ENCODE results near the gene MED26.

MED26 gene

GRCh38 chr19:16613841-16614240 lies 14.2 kb downstream of the MED26 start:
- Histone ChIP-seq H3K4me3 (ENCODE audit: low read depth in 1 of 2, low read length in 2 of 2) (no peak overlapping the region), H3K27ac (ENCODE audit: low read length) (no peak overlapping the region), H3K9me3 (ENCODE audit: control insufficient read depth in 1 of 2, low read length in 2 of 2) (no peaks in the 10 kb centered on the region), H3K36me3 (ENCODE audit: control insufficient read depth in 1 of 2, insufficient read depth in 2 of 2, low read length in 2 of 2) (no peaks in the 10 kb centered on the region), H3K27me3 (ENCODE audit: low read depth, low read length) (no peaks in the 10 kb centered on the region), H3K4me1 (ENCODE audit: control insufficient read depth in 1 of 2, insufficient read depth in 2 of 2, low read length in 2 of 2) (peaks cover under 1 to 13% of the 10 kb centered on the region in 2 donors)

- H3K4me3 ChIP-seq (ENCODE audit: low read depth in 1 of 2, low read length in 2 of 2) = no peak overlapping the region
- H3K27ac ChIP-seq (ENCODE audit: low read length) = no peak overlapping the region
These were observed 15.4 kb downstream of the MED26 start for GRCh38 chr19:16612636-16613035.

GRCh38 chr19:16611121-16611520 lies 16.9 kb downstream of the MED26 start:
- Histone ChIP-seq H3K9me3 (ENCODE audit: control insufficient read depth in 1 of 2, low read length in 2 of 2) (no peaks in the 10 kb centered on the region), H3K36me3 (ENCODE audit: control insufficient read depth in 1 of 2, insufficient read depth in 2 of 2, low read length in 2 of 2) (no peaks in the 10 kb centered on the region), H3K27ac (ENCODE audit: low read length) (no peak overlapping the region), H3K27me3 (ENCODE audit: low read depth, low read length) (no peaks in the 10 kb centered on the region), H3K4me1 (ENCODE audit: control insufficient read depth in 1 of 2, insufficient read depth in 2 of 2, low read length in 2 of 2) (peaks cover 12 to 24% of the 10 kb centered on the region in 2 donors), H3K4me3 (ENCODE audit: low read depth in 1 of 2, low read length in 2 of 2) (no peak overlapping the region)

More at GRCh38 chr19:16612636-16613035, 15.4 kb downstream of the MED26 start:
- H3K9me3 ChIP-seq (ENCODE audit: control insufficient read depth in 1 of 2, low read length in 2 of 2) = no peaks in the 10 kb centered on the region
- H3K27me3 ChIP-seq (ENCODE audit: low read depth, low read length) = no peaks in the 10 kb centered on the region
- peaks cover 12 to 16% of the 10 kb centered on the region in 2 donors for H3K4me1 ChIP-seq (ENCODE audit: control insufficient read depth in 1 of 2, insufficient read depth in 2 of 2, low read length in 2 of 2)
- no peaks in the 10 kb centered on the region for H3K36me3 ChIP-seq (ENCODE audit: control insufficient read depth in 1 of 2, insufficient read depth in 2 of 2, low read length in 2 of 2)

- Histone ChIP-seq H3K27me3 (ENCODE audit: low read depth, low read length) (no peaks in the 10 kb centered on the region), H3K27ac (ENCODE audit: low read length) (no peak overlapping the region), H3K36me3 (ENCODE audit: control insufficient read depth in 1 of 2, insufficient read depth in 2 of 2, low read length in 2 of 2) (no peaks in the 10 kb centered on the region), H3K4me1 (ENCODE audit: control insufficient read depth in 1 of 2, insufficient read depth in 2 of 2, low read length in 2 of 2) (peaks cover 18 to 36% of the 10 kb centered on the region in 2 donors), H3K9me3 (ENCODE audit: control insufficient read depth in 1 of 2, low read length in 2 of 2) (no peaks in the 10 kb centered on the region), H3K4me3 (ENCODE audit: low read depth in 1 of 2, low read length in 2 of 2) (no peak overlapping the region)
These were observed 18.3 kb downstream of the MED26 start for GRCh38 chr19:16609511-16610200.

- no peak overlapping the region for H3K4me3 ChIP-seq (ENCODE audit: low read depth in 1 of 2, low read length in 2 of 2)
- H3K9me3 ChIP-seq (ENCODE audit: control insufficient read depth in 1 of 2, low read length in 2 of 2) = no peaks in the 10 kb centered on the region
- peak overlapping the region; percentile 60 for H3K27ac ChIP-seq (ENCODE audit: low read length)
- no peaks in the 10 kb centered on the region for H3K27me3 ChIP-seq (ENCODE audit: low read depth, low read length)
- peaks cover 18 to 34% of the 10 kb centered on the region in 2 donors for H3K4me1 ChIP-seq (ENCODE audit: control insufficient read depth in 1 of 2, insufficient read depth in 2 of 2, low read length in 2 of 2)
- peaks cover 0 to 4% of the 10 kb centered on the region in 2 donors for H3K36me3 ChIP-seq (ENCODE audit: control insufficient read depth in 1 of 2, insufficient read depth in 2 of 2, low read length in 2 of 2)
These were observed 19.7 kb downstream of the MED26 start for GRCh38 chr19:16608290-16608739.

DNA sequence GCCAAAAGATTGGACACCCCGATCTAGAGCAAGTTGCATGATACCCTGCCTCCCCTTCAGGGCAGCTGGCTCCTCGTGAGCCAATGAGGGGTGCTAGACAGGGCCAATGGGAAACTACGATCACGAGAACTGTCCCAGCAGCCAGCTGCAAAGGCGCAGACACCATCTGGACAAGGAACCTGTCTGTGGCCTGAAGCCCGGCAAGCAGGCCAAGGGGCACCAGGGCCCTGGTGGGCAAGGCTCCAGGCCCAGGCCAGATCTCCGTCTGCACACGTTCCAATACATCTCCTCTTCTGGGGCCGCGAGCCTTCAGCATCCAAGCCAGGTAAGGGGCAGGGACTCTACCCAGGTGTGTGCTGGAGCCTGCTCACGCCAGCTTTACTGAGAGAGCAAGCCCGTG lies 20.2 kb downstream of the MED26 start:
- H3K36me3 ChIP-seq (ENCODE audit: control insufficient read depth in 1 of 2, insufficient read depth in 2 of 2, low read length in 2 of 2) = peaks cover 0 to 4% of the 10 kb centered on the region in 2 donors
- H3K9me3 ChIP-seq (ENCODE audit: control insufficient read depth in 1 of 2, low read length in 2 of 2) = no peaks in the 10 kb centered on the region
- H3K27ac ChIP-seq (ENCODE audit: low read length) = peak overlapping the region; percentile 60
- H3K27me3 ChIP-seq (ENCODE audit: low read depth, low read length) = no peaks in the 10 kb centered on the region
- H3K4me3 ChIP-seq (ENCODE audit: low read depth in 1 of 2, low read length in 2 of 2) = no peak overlapping the region
- H3K4me1 ChIP-seq (ENCODE audit: control insufficient read depth in 1 of 2, insufficient read depth in 2 of 2, low read length in 2 of 2) = peaks cover 18 to 29% of the 10 kb centered on the region in 2 donors

DNA sequence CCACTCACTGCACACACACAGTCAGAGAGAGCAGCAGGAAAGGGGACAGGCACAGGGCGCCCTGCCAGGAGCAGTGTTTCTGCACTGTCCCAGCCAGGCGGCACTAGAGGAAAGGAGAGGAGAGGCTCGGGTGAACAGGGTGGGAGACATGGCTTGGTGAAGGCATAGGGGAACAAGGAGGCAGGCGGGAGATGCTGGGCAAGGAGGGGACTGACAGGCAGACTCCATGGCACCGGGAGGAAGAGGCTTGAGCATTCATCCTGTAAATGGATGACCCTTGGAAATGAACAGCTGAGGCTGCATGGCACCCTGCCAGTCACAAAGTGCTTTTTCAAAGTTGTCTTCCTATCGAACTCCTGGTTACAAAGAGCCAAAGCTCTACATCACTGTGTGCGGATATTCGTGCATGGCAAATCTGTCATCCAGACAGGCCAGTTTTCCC lies 22.4 kb downstream of the MED26 start:
- H3K4me3 ChIP-seq (ENCODE audit: low read depth in 1 of 2, low read length in 2 of 2) = no peak overlapping the region
- H3K4me1 ChIP-seq (ENCODE audit: control insufficient read depth in 1 of 2, insufficient read depth in 2 of 2, low read length in 2 of 2) = peaks cover 18 to 24% of the 10 kb centered on the region in 2 donors
- no peaks in the 10 kb centered on the region for H3K9me3 ChIP-seq (ENCODE audit: control insufficient read depth in 1 of 2, low read length in 2 of 2)
- no peak overlapping the region for H3K27ac ChIP-seq (ENCODE audit: low read length)
- H3K27me3 ChIP-seq (ENCODE audit: low read depth, low read length) = no peaks in the 10 kb centered on the region
- H3K36me3 ChIP-seq (ENCODE audit: control insufficient read depth in 1 of 2, insufficient read depth in 2 of 2, low read length in 2 of 2) = peaks cover 0 to 4% of the 10 kb centered on the region in 2 donors

DNA sequence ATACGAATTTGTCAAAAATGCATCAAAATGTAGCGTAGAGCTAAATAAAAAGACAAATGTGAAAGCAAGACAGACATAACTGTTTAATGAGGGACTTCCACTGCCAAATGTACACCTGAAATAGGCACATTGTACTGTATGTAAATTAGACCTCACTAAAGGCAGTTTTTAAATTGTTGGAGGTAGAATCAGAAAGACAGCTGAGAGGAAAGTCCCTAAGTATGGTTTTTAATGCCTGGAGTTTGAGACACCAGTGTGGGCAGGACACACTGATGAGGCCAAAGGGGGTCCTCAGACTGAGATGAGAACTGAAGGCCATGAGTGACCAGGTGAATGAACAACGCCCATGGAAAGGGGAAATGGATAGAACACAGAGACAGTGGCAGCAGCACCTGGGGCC lies 22.9 kb downstream of the MED26 start:
- H3K4me1 ChIP-seq (ENCODE audit: control insufficient read depth in 1 of 2, insufficient read depth in 2 of 2, low read length in 2 of 2) = peaks cover 18 to 24% of the 10 kb centered on the region in 2 donors
- H3K27me3 ChIP-seq (ENCODE audit: low read depth, low read length) = no peaks in the 10 kb centered on the region
- H3K9me3 ChIP-seq (ENCODE audit: control insufficient read depth in 1 of 2, low read length in 2 of 2) = no peaks in the 10 kb centered on the region
- H3K36me3 ChIP-seq (ENCODE audit: control insufficient read depth in 1 of 2, insufficient read depth in 2 of 2, low read length in 2 of 2) = peaks cover 0 to 4% of the 10 kb centered on the region in 2 donors
- no peak overlapping the region for H3K27ac ChIP-seq (ENCODE audit: low read length)
- H3K4me3 ChIP-seq (ENCODE audit: low read depth in 1 of 2, low read length in 2 of 2) = no peak overlapping the region

- H3K4me3 ChIP-seq (ENCODE audit: low read depth in 1 of 2, low read length in 2 of 2) = no peak overlapping the region
- peaks cover 18 to 25% of the 10 kb centered on the region in 2 donors for H3K4me1 ChIP-seq (ENCODE audit: control insufficient read depth in 1 of 2, insufficient read depth in 2 of 2, low read length in 2 of 2)
- H3K36me3 ChIP-seq (ENCODE audit: control insufficient read depth in 1 of 2, insufficient read depth in 2 of 2, low read length in 2 of 2) = peaks cover 0 to 4% of the 10 kb centered on the region in 2 donors
- no peaks in the 10 kb centered on the region for H3K9me3 ChIP-seq (ENCODE audit: control insufficient read depth in 1 of 2, low read length in 2 of 2)
- H3K27me3 ChIP-seq (ENCODE audit: low read depth, low read length) = no peaks in the 10 kb centered on the region
- no peak overlapping the region for H3K27ac ChIP-seq (ENCODE audit: low read length)
These were observed 23.4 kb downstream of the MED26 start for GRCh38 chr19:16604615-16605014.

DNA sequence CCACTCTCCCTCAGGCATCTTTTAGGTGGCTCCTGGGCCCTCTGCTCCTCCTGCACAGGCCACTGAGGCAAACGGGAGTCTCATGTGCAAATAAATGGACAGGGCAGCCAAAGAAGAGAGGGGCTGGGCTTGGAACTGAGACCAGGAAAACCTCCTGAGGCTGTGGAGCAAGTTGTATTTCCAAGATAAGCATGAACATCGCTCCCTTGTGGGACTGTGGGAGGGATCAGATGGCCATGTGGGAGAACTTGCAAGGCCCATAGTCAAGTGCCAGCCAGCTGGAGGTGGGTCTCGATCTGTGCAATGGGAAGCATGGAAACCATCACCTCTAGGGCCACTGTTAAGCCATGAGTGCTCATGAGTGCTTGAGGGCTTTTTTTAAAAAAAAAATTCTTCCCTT lies 24.9 kb downstream of the MED26 start:
- Histone ChIP-seq H3K9me3 (ENCODE audit: control insufficient read depth in 1 of 2, low read length in 2 of 2) (no peaks in the 10 kb centered on the region), H3K4me3 (ENCODE audit: low read depth in 1 of 2, low read length in 2 of 2) (no peak overlapping the region), H3K4me1 (ENCODE audit: control insufficient read depth in 1 of 2, insufficient read depth in 2 of 2, low read length in 2 of 2) (peaks cover 10 to 40% of the 10 kb centered on the region in 2 donors), H3K27ac (ENCODE audit: low read length) (no peak overlapping the region), H3K36me3 (ENCODE audit: control insufficient read depth in 1 of 2, insufficient read depth in 2 of 2, low read length in 2 of 2) (peaks cover 0 to 4% of the 10 kb centered on the region in 2 donors), H3K27me3 (ENCODE audit: low read depth, low read length) (no peaks in the 10 kb centered on the region)

DNA sequence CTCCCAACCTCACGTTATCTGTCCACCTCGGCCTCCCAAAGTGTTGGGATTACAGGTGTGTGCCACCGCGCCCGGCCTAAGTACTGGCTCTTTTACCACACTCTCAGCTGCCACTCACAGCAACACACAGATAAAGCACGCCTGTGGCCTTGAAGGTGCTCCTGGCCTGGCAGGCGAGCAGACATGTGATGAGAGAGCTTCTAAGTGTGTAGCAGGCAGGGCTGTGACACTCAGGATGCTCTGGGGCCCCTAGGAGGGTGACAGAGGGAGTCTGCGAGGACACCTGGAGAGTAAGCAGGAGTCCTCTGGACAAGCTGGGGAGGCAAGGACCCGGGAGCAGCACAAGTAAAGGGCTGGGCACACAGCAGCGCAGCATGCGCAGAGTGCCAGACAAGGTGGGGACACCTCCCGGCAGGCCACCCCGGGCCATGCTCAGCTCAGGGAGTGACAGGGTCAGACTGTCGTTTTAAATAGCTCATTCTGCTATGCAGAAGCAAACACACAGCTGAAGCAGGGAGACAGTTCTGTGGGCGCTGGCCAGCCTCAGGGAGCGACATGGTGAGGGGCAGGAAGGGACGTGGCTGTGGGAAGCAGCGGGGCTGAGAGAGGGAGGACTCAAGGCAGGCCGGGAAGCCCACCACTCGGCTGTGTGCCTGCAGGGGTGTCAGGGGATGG lies 26.5 kb downstream of the MED26 start:
- H3K27me3 ChIP-seq (ENCODE audit: low read depth, low read length) = no peaks in the 10 kb centered on the region
- no peak overlapping the region for H3K4me3 ChIP-seq (ENCODE audit: low read depth in 1 of 2, low read length in 2 of 2)
- no peak overlapping the region for H3K27ac ChIP-seq (ENCODE audit: low read length)
- peaks cover 0 to 4% of the 10 kb centered on the region in 2 donors for H3K36me3 ChIP-seq (ENCODE audit: control insufficient read depth in 1 of 2, insufficient read depth in 2 of 2, low read length in 2 of 2)
- H3K9me3 ChIP-seq (ENCODE audit: control insufficient read depth in 1 of 2, low read length in 2 of 2) = no peaks in the 10 kb centered on the region
- peaks cover 6 to 32% of the 10 kb centered on the region in 2 donors for H3K4me1 ChIP-seq (ENCODE audit: control insufficient read depth in 1 of 2, insufficient read depth in 2 of 2, low read length in 2 of 2)

Data from muscle layer of duodenum (tissue), 2 donors.